CD1c-positive myeloid dendritic cell (primary cell): ENCODE measurements around the gene RSKR.
"Not testable (repeated sequence)": the region's sequence is repeated elsewhere in the genome, so short reads cannot be mapped to it uniquely, and the experiment has no call there.

Experiments used
- DNase-seq: peaks from one replicate; pipeline ENCODE4 v3.0.0-alpha.2; 2016; ENCODE audit errors: extremely low spot score

The RSKR gene

DNA sequence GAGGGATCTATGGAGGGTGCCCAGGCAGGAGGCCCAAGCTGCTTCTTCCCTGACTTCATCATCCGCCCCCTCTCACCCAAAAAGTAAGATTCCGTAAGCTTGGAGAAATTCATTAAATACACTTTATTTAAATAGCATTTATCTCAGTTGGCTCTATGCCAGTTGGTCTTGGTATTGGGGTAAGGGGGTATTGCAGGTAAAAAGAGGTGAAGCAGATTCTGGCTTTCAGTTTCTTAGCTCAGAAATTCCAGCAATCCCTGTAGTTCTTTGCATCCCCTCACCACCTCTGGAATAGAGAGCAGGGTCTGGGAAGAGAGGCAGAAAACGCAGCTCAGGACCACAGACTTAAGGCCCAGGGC, 36.5 kb downstream of the RSKR start:
- DNase-seq, result no peak

DNA sequence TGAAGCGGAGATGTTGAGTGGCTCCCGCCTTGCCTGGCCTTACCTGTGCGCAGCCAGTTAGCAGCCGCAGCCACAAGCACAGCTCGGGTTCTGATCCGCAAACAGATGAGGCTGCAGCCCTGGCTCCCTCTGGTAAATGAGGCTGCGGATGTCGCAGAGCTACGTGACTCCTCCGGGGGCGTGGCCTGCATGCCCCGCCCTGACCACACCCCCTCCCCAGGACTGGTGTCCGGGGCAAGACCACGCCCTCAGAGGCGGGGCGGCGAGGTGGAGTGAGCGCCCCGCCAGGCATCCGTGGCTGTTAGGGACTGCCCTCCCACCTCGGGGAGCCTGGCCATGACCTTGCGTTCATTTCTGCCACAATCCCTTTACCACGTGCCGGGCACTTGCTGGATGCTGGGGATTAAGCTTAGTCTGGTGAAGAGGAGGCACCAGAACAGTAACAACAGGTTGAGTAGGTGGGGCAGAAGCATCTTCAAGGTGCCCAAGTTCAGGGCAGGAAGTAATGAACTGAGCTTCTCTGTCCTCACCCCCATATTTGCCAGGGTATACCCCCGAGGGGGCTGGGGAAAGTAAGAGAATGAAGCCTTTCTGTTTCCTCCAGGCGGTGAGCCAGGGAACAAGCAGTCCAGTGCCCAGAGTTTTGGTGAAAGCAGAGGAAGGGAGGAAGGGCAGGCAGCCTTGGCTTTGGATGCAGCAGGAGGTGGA, 37.1 kb downstream of the RSKR start, which contains the start of gene ALDOC:
TSS of gene ALDOC (minus strand) at position 138 of the 708 bp plus-strand sequence. CDS start 1,363 bp downstream, outside the sequence.
- DNase-seq, result peak; percentile 99

- DNase-seq, result not testable (repeated sequence)
Measured at GRCh38 chr17:28576016-28576415, 38.0 kb downstream of the RSKR start.

- no peak for DNase-seq
Measured at GRCh38 chr17:28575126-28575795, 38.7 kb downstream of the RSKR start.

- no peak for DNase-seq
Measured at GRCh38 chr17:28574526-28574925, 39.5 kb downstream of the RSKR start.

DNA sequence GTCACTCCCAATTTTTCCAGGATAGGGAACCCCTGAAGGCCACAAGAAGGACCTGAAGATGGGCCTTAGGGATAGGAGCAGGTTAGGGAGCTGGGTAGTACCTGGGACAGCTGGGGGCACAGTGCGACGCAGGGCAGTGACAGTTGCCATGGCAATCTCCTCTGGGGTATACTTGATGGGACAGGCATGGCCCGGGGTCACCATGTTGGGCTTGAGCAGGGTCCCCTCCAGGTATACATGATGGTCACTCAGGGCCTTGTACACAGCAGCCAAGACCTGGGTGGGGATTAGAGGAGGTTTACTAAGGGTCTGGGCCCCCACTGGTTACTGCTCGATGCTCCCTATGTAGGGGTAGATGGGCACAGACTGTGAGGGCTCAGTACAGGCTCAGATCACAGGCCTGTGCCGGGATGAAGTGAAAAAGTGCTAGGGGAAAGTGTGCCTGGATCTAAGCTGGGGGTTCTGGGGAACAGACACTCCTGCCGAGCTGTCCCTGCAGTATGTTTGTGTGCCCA, 40.0 kb downstream of the RSKR start:
- DNase-seq, result no peak

- DNase-seq, result no peak
Measured at GRCh38 chr17:28573521-28573920, 40.5 kb downstream of the RSKR start.

DNA sequence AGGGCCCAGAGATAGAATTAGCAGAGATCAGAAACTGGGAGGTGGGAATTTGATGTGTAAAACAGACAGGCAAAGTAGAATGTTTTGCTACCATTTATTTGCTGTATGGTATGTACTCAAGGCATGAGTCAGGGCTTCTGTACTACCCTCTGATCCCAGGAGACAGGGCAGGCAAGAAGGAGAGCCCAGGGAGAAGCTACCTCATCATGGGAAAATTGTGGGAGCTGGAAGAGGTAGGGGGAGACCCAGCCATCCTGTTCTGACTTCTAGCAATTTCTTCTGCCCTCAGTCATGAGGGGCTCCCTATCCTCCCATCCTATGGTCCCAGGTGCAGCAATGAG, 41.0 kb downstream of the RSKR start:
- DNase-seq, result no peak

DNA sequence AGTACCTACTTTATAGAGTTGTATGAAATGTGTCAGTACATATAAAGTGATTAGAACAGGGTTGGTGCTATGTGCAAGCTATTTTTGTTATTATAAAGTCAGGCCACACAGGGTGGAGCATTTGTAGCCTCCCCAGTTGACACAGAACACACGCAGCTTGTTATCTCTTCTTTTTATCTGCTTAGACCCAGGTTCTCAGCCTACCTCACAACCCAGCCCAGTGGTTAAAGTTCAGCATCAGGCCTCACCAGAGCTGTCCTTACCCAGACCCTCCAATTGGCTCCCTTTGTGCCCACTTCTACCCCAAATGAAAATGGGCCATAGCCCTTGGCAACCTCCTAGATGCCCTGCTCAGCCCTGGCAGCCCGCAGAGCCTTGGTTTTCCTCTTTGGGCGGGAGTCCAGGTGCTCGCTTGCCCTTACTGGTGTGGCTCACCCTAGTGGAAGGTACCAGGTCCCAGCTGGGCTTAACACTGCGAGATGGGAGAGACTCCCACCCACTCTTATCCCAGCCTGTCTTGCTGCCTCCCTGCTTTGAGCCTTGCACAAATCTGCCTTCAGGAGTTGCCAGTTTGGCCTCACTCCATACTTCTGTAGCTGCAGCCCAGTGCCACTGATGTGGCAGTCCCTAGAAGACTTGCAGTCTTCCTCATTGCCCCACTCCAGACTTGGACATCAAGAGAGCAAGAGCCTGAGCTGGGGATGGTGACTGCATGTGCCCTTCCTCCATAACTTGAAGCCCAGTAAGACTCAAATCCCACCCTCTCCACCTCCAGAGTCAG, 41.5 kb downstream of the RSKR start:
- DNase-seq, result no peak

DNA sequence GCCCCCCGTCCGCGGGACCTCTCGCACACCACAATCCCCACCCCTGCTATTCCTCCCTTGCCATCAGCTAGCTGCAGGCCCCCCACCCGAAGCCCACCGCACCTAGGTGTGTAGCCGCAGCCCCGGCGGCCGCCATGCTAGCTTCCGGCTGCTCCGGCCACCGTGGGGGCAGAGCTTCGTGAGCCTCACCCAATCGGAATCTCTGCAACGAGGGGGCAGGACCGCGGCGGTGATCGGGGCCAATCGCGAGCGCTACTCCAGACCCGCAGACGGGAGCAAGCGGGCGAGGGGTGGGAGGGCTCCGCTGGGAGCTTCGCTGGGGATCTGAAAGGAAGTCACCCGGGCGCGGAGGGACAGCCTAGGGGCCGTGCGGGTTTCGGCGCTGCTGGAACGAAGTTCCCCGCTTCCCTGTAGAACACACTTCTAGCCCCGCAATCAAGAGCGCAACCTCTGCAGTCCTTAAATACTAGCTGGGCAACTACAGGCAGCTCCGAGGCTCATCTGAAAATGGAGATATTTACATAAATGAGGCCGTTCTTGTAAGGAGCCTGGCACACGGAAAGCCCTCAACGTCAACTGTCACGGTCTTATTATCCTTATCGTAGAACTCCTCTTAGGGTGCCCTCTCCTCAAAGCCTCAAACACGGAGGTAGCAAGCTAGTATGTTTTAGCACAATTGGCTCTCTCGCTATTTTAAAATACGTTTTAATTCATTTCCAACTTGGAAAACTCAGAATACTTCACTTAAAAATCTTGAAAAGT, 42.4 kb downstream of the RSKR start, which contains the start of gene PIGS:
TSS of gene PIGS (minus strand) at position 164 of the 762 bp plus-strand sequence. CDS start at position 136, 28 bp downstream.
- peak; percentile 97 for DNase-seq

GRCh38 chr17:28570716-28571360, 43.1 kb downstream of the RSKR start:
- DNase-seq, result peak; percentile 26

DNA sequence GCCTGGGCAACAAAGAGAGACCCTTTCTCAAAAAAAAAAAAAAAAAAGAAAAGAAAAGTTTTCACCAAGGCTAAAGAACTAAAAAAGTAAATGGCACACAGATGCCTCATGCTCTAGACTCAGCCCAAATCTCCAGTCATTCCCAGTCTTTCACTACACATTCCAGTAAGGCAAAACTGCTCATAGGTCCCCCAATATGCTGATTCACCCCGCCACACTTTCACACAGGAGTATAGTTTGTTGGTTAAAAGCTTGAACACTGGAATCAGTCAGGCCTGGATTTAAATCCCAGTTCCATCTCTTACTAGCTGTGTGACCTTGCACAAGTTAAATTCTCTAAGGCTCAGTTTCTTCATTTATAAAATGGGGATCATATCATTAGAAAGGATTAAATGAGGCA, 44.5 kb downstream of the RSKR start:
- DNase-seq, result no peak

- DNase-seq, result peak; percentile 68
Measured at GRCh38 chr17:28567604-28568003, 46.4 kb downstream of the RSKR start.

- DNase-seq, result no peak
Measured at GRCh38 chr17:28563475-28563874, 50.5 kb downstream of the RSKR start.
